Measurements from ENCODE around the gene TLR9. TPM values are rescaled to one million over a fixed set of nuclear protein-coding genes. Genes with fewer than 3 reads are reported as not detected.
"Not testable (repeated sequence)": the region's sequence is repeated elsewhere in the genome, so short reads cannot be mapped to it uniquely, and the experiment has no call there.

TLR9 gene
- total RNA-seq, 4 donors from 2014 or later = 0.14 to 1.5 TPM; not detected in 2

GRCh38 chr3:52182691-52183090 lies 42.8 kb downstream of the TLR9 start:
- Histone ChIP-seq H3K4me3 (no peak overlapping the region), H3K4me1 (no peaks in the 10 kb centered on the region), H3K27me3 (no peaks in the 10 kb centered on the region), H3K27ac (no peak overlapping the region), H3K9me3 (no peaks in the 10 kb centered on the region), H3K36me3 (no peaks in the 10 kb centered on the region)
- TF ChIP-seq CTCF (IDR thresholded peaks at IDR 0.05) = no peak
- TF ChIP-seq POLR2A (IDR thresholded peaks at IDR 0.05) = no peak
- intact Hi-C loops (cut with DNase I; ENCODE audit: low total_unique reads) = no loop called here
- no peak for DNase-seq

GRCh38 chr3:52182196-52182595 lies 43.2 kb downstream of the TLR9 start:
- DNase-seq = no peak
- H3K27ac ChIP-seq = no peak overlapping the region
- H3K4me1 ChIP-seq = no peaks in the 10 kb centered on the region
- H3K36me3 ChIP-seq = no peaks in the 10 kb centered on the region
- no peaks in the 10 kb centered on the region for H3K9me3 ChIP-seq
- intact Hi-C loops (cut with DNase I; ENCODE audit: low total_unique reads) = no loop called here
- H3K27me3 ChIP-seq = no peaks in the 10 kb centered on the region
- H3K4me3 ChIP-seq = no peak overlapping the region
- TF ChIP-seq CTCF (IDR thresholded peaks at IDR 0.05) (no peak), POLR2A (IDR thresholded peaks at IDR 0.05) (no peak)

GRCh38 chr3:52181543-52181942 lies 43.9 kb downstream of the TLR9 start:
- DNase-seq = no peak
- TF ChIP-seq CTCF (IDR thresholded peaks at IDR 0.05) = no peak
- no peak for TF ChIP-seq POLR2A (IDR thresholded peaks at IDR 0.05)
- Histone ChIP-seq H3K9me3 (no peaks in the 10 kb centered on the region), H3K4me3 (no peak overlapping the region), H3K27me3 (no peaks in the 10 kb centered on the region), H3K4me1 (no peaks in the 10 kb centered on the region), H3K27ac (no peak overlapping the region), H3K36me3 (no peaks in the 10 kb centered on the region)
- intact Hi-C loops (cut with DNase I; ENCODE audit: low total_unique reads) = no loop called here

GRCh38 chr3:52178537-52178936 lies 46.9 kb downstream of the TLR9 start:
- no peaks in the 10 kb centered on the region for H3K36me3 ChIP-seq
- DNase-seq = no peak
- H3K4me1 ChIP-seq = no peaks in the 10 kb centered on the region
- no peaks in the 10 kb centered on the region for H3K27me3 ChIP-seq
- no peaks in the 10 kb centered on the region for H3K9me3 ChIP-seq
- TF ChIP-seq POLR2A (IDR thresholded peaks at IDR 0.05) = no peak
- TF ChIP-seq CTCF (IDR thresholded peaks at IDR 0.05) = no peak
- no peak overlapping the region for H3K4me3 ChIP-seq
- no peak overlapping the region for H3K27ac ChIP-seq
- intact Hi-C loops (cut with DNase I; ENCODE audit: low total_unique reads) = no loop called here

- H3K4me3 ChIP-seq; H3K27ac ChIP-seq; H3K36me3 ChIP-seq; DNase-seq; H3K9me3 ChIP-seq; H3K4me1 ChIP-seq; H3K27me3 ChIP-seq; intact Hi-C loops (cut with DNase I; ENCODE audit: low total_unique reads): not testable (repeated sequence)
These were observed 47.3 kb downstream of the TLR9 start for GRCh38 chr3:52178126-52178525.

- Histone ChIP-seq H3K9me3 (no peaks in the 10 kb centered on the region), H3K27me3 (no peaks in the 10 kb centered on the region), H3K4me1 (no peaks in the 10 kb centered on the region), H3K27ac (no peak overlapping the region), H3K36me3 (no peaks in the 10 kb centered on the region), H3K4me3 (no peak overlapping the region)
- intact Hi-C loops (cut with DNase I; ENCODE audit: low total_unique reads) = no loop called here
- no peak for TF ChIP-seq POLR2A (IDR thresholded peaks at IDR 0.05)
- TF ChIP-seq CTCF (IDR thresholded peaks at IDR 0.05) = no peak
- DNase-seq = no peak
These were observed 47.8 kb downstream of the TLR9 start for GRCh38 chr3:52177701-52178042.

All from uterus (tissue), 4 donors.